ENCODE results near the gene GGA2.

DNA sequence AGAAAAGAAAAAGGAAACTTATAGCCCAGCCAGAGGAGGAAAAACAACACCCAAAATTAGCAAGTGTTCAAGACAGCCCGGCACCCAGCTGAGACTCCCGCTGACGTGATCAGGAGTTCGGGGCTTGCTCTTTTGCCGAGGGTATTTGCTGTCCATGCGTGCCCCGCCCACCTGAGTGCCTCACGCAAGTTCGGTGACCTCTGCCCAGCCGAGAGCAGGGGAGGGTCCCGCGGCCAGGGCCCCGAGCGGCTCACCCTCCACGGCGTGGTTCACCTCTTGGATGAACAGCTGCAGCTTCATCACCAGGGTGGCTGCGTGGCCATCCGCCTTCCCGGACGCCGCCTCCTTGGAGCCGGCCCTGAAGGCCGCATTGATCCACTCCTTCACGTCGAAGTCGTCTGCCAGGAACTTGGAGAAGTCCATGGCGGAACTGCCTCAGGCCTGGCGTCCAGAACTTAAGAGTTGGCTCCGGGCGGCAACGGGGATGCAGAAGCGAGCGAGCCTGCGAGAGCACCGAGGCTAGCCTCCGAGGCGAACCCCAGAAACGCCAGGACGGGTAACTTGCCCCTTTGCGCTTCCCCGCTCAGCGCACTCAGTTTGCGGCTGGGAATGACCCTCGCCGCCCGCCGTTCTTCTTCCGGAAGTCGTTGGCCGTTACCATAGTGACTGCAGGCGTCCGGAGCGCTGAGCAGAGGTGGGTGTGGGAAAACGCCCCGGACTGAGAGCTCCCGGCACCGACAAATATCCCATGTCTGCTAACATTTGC is 57.5 kb downstream of the GGA2 start, which contains the start of gene COG7:
- no peak for TF ChIP-seq POLR2A (IDR thresholded peaks at IDR 0.05)
- TF ChIP-seq, protein P1, sequence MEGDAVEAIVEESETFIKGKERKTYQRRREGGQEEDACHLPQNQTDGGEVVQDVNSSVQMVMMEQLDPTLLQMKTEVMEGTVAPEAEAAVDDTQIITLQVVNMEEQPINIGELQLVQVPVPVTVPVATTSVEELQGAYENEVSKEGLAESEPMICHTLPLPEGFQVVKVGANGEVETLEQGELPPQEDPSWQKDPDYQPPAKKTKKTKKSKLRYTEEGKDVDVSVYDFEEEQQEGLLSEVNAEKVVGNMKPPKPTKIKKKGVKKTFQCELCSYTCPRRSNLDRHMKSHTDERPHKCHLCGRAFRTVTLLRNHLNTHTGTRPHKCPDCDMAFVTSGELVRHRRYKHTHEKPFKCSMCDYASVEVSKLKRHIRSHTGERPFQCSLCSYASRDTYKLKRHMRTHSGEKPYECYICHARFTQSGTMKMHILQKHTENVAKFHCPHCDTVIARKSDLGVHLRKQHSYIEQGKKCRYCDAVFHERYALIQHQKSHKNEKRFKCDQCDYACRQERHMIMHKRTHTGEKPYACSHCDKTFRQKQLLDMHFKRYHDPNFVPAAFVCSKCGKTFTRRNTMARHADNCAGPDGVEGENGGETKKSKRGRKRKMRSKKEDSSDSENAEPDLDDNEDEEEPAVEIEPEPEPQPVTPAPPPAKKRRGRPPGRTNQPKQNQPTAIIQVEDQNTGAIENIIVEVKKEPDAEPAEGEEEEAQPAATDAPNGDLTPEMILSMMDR (IDR thresholded peaks at IDR 0.05): no peak

Measured in right lobe of liver (tissue), 4 donors.